Colonic mucosa (tissue), 4 donors: Measurements from ENCODE around the gene CLK4. TPM values are rescaled to one million over a fixed set of nuclear protein-coding genes. Genes with fewer than 3 reads are reported as not detected.

ENCODE experiments used
- DNase-seq: peaks from one replicate; pipeline ENCODE4 v3.0.0-alpha.2; 2020
- H3K27ac ChIP-seq: fragments of 200-600 bp; one replicate; pipeline ENCODE4 v1.8.0; 2021
- H3K27me3 ChIP-seq: fragments of 200-600 bp; one replicate; pipeline ENCODE4 v1.8.0; 2021
- H3K36me3 ChIP-seq: fragments of 200-600 bp; one replicate; pipeline ENCODE4 v1.8.0; 2021
- H3K4me1 ChIP-seq: fragments of 200-600 bp; one replicate; pipeline ENCODE4 v1.8.0; 2021; ENCODE audit warnings: mild to moderate bottlenecking
- H3K4me3 ChIP-seq: fragments of 200-600 bp; one replicate; pipeline ENCODE4 v1.8.0; 2021
- H3K9ac ChIP-seq, 2 donors: one replicate each; pipeline ENCODE4 v1.7.0; 2013; ENCODE audit warnings: control low read depth in 2 of 2, low read depth in 2 of 2, low read length in 2 of 2
- H3K9me3 ChIP-seq: fragments of 200-600 bp; one replicate; pipeline ENCODE4 v1.8.0; 2021
- CTCF ChIP-seq: fragments of 200-600 bp; IDR thresholded peaks from one replicate; pipeline ENCODE4 v1.8.0; 2022; ENCODE audit warnings: antibody characterized with exemption, mild to moderate bottlenecking
- intact Hi-C: fragments of 100-400 bp; cut with DNase I; formaldehyde crosslinking; loops from one replicate; pipeline ENCODE4 v1.14.1; 2022
- total RNA-seq, 2 donors: library from RNA; stranded (reverse); fragmentation: NEBNext Ultra II Directional in 1 of 2; extraction: Animal tissue kit (Norgen Biotek cat#: 25700) in 1 of 2; gene quantifications; one replicate each; pipeline ENCODE4 v1.2.1, GENCODE V29; 2021
- donor health status: healthy.
- donor health status: DM: no; HTN: no; CAD: no.
- donor health status: DM: no; HTN: no; CAD: no.

The CLK4 gene
- total RNA-seq, 2 donors from 2014 or later: 13.8 to 15.0 TPM

GRCh38 chr5:178671602-178672144, 44.8 kb upstream of the CLK4 start:
- Histone ChIP-seq H3K27me3 (no peaks in the 10 kb centered on the region), H3K27ac (no peak overlapping the region), H3K4me1 (no peaks in the 10 kb centered on the region), H3K9me3 (no peaks in the 10 kb centered on the region), H3K36me3 (no peaks in the 10 kb centered on the region), H3K4me3 (no peak overlapping the region), H3K9ac (no peak overlapping the region)
- intact Hi-C loops: no loop called here
- TF ChIP-seq CTCF: no peak
- DNase-seq: no peak

- Histone ChIP-seq H3K27me3 (no peaks in the 10 kb centered on the region), H3K9me3 (no peaks in the 10 kb centered on the region), H3K4me1 (no peaks in the 10 kb centered on the region), H3K27ac (no peak overlapping the region), H3K36me3 (no peaks in the 10 kb centered on the region), H3K4me3 (no peak overlapping the region), H3K9ac (no peak overlapping the region)
- TF ChIP-seq CTCF: no peak
- DNase-seq: no peak
- intact Hi-C loops: no loop called here
Measured at GRCh38 chr5:178670351-178670885, 43.6 kb upstream of the CLK4 start.

GRCh38 chr5:178668579-178668978, 41.7 kb upstream of the CLK4 start:
- Histone ChIP-seq H3K4me3 (no peak overlapping the region), H3K9ac (no peak overlapping the region), H3K36me3 (no peaks in the 10 kb centered on the region), H3K27me3 (no peaks in the 10 kb centered on the region), H3K9me3 (no peaks in the 10 kb centered on the region), H3K27ac (no peak overlapping the region), H3K4me1 (no peaks in the 10 kb centered on the region)
- no peak for DNase-seq
- no peak for TF ChIP-seq CTCF
- intact Hi-C loops: no loop called here

GRCh38 chr5:178667688-178668087, 40.8 kb upstream of the CLK4 start:
- no peaks in the 10 kb centered on the region for H3K36me3 ChIP-seq
- no peak overlapping the region for H3K9ac ChIP-seq
- H3K27ac ChIP-seq: no peak overlapping the region
- H3K9me3 ChIP-seq: no peaks in the 10 kb centered on the region
- TF ChIP-seq CTCF: no peak
- intact Hi-C loops: no loop called here
- DNase-seq: no peak
- no peaks in the 10 kb centered on the region for H3K27me3 ChIP-seq
- H3K4me3 ChIP-seq: no peak overlapping the region
- H3K4me1 ChIP-seq: no peaks in the 10 kb centered on the region

GRCh38 chr5:178667101-178667500, 40.3 kb upstream of the CLK4 start:
- Histone ChIP-seq H3K4me3 (no peak overlapping the region), H3K36me3 (no peaks in the 10 kb centered on the region), H3K4me1 (no peaks in the 10 kb centered on the region), H3K9ac (no peak overlapping the region), H3K27me3 (no peaks in the 10 kb centered on the region), H3K27ac (no peak overlapping the region), H3K9me3 (no peaks in the 10 kb centered on the region)
- TF ChIP-seq CTCF: no peak
- intact Hi-C loops: no loop called here
- no peak for DNase-seq
